NB4 (cell line): ENCODE results near the gene SAC3D1.

Experiments used
- DNase-seq: peaks from one replicate; pipeline ENCODE4 v3.0.0; 2010; ENCODE audit warnings: low read depth
- H3K4me3 ChIP-seq: one replicate; pipeline ENCODE4 v1.5.1; 2011; ENCODE audit warnings: mild to moderate bottlenecking, low read depth, low read length, moderate library complexity
- MYC ChIP-seq: IDR thresholded peaks from 2 replicates; pipeline ENCODE4 v1.6.1; 2011; ENCODE audit warnings: low read depth, low read length
- POLR2A ChIP-seq: IDR thresholded peaks from 2 replicates; pipeline ENCODE4 v1.6.1; 2011; ENCODE audit warnings: mild to moderate bottlenecking; ENCODE audit not compliant: insufficient read length; ENCODE audit errors: extremely low read depth
- TF ChIP-seq, protein P1 (sequence below): IDR thresholded peaks from 2 replicates; pipeline ENCODE4 v1.6.1; 2011; ENCODE audit warnings: low read depth, low read length
- TF ChIP-seq, protein P2 (sequence below): IDR thresholded peaks from one replicate; pipeline ENCODE4 v1.5.1; 2012; ENCODE audit warnings: low read depth, low read length

SAC3D1 gene

DNA sequence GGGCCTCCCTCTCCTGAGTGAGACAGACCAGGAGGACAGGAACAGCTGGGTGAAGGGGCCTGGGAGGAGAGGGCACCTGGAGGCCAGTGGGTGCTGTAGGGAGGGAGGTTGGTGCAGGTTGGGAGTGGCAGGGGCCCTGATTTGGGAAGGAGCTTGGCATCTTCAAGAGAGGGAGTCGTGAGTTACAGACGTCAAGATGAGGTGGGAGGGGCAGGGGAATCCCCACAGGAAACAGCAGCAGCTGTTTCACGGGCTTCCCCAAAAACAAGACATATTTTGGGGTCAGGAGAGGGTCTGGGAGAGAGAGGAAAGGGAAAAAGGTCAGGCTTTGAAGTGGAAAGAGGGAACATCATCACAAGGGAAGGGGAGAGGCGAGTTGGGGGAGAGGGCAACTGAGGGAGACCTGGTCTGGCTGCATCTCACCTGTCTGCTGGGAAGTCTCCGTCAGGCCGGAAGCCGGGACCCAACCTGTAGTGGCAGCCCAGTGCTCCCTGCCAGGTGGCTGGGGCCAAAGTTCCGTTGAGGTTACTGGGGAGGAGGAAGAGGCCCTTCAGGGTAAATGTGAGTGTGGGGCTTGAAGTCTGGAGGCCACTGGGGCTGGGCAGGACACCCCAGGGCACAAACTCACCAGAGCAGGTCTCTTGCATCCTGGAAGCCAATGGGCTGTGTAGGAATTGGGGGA is 13.0 kb downstream of the SAC3D1 start:
- no peak overlapping the region for H3K4me3 ChIP-seq
- TF ChIP-seq POLR2A, result no peak
- TF ChIP-seq, protein P1, sequence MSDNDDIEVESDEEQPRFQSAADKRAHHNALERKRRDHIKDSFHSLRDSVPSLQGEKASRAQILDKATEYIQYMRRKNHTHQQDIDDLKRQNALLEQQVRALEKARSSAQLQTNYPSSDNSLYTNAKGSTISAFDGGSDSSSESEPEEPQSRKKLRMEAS, result no peak
- TF ChIP-seq MYC, result no peak
- TF ChIP-seq, protein P2, sequence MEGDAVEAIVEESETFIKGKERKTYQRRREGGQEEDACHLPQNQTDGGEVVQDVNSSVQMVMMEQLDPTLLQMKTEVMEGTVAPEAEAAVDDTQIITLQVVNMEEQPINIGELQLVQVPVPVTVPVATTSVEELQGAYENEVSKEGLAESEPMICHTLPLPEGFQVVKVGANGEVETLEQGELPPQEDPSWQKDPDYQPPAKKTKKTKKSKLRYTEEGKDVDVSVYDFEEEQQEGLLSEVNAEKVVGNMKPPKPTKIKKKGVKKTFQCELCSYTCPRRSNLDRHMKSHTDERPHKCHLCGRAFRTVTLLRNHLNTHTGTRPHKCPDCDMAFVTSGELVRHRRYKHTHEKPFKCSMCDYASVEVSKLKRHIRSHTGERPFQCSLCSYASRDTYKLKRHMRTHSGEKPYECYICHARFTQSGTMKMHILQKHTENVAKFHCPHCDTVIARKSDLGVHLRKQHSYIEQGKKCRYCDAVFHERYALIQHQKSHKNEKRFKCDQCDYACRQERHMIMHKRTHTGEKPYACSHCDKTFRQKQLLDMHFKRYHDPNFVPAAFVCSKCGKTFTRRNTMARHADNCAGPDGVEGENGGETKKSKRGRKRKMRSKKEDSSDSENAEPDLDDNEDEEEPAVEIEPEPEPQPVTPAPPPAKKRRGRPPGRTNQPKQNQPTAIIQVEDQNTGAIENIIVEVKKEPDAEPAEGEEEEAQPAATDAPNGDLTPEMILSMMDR, result no peak
- DNase-seq, result no peak

DNA sequence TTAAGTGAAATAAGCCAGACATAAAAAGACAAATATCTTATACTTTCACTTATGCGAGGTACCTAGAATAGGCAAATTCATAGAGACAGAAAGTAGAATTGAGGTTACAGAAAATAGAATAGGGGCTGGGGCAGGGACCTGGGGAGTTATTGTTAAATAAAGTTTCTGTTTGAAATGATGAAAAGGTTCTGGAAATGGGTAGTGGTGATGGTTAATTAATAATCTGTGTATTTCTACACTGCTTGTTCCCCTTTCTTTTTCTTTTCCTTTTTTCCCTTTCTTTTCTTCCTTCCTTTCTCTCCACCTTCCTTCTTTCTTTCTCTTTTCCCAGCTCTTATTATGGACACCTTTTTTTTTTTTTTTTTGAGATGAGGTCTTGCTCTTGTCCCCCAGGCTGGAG is 14.5 kb downstream of the SAC3D1 start:
- DNase-seq, result no peak
- TF ChIP-seq, protein P2, result no peak
- TF ChIP-seq, protein P1, result no peak
- no peak for TF ChIP-seq POLR2A
- no peak for TF ChIP-seq MYC
- no peak overlapping the region for H3K4me3 ChIP-seq

DNA sequence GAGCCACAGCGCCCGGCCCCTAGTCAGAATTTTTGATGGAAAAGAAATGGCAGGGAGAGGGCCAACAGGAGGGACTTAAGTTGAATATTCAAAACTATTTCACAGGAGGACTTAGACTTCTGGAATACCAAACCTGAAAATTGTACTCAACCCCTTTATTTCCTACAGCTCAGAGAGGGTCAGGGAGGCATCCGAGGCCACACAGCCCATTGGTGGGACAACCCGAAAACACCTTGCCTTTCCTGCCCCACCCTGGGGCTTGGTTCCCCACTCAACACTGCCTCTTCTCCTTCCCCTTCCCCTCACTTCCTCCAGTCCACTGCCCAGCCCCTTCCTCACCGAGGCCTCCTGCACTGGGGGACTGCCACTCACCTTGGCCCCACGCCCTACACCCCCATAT is 16.0 kb downstream of the SAC3D1 start:
- no peak for DNase-seq
- H3K4me3 ChIP-seq, result no peak overlapping the region
- TF ChIP-seq MYC, result no peak
- TF ChIP-seq, protein P2, result no peak
- no peak for TF ChIP-seq POLR2A
- TF ChIP-seq, protein P1, result no peak

DNA sequence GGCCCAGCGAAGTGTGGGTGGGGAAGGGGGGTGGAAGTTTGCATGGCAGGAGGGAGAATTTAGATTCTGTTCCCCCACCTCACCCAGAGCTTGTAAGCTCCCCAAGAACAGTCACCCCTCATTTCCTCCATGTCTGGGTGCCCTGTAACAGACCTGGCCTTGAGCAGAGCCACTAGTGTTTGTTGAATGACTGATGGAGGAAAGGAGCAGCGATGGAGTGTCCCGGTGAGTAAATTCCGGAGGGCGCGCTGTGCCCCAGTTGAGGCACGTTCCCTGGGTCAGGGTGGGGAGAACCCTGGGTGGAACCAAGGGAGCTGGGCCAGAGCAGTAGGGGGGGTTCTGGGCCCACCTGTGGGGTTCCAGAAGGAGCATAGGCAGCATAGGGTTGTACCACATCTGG is 16.5 kb downstream of the SAC3D1 start:
- TF ChIP-seq POLR2A, result no peak
- TF ChIP-seq, protein P2, result no peak
- TF ChIP-seq MYC, result no peak
- TF ChIP-seq, protein P1, result no peak
- no peak for DNase-seq
- H3K4me3 ChIP-seq, result no peak overlapping the region

DNA sequence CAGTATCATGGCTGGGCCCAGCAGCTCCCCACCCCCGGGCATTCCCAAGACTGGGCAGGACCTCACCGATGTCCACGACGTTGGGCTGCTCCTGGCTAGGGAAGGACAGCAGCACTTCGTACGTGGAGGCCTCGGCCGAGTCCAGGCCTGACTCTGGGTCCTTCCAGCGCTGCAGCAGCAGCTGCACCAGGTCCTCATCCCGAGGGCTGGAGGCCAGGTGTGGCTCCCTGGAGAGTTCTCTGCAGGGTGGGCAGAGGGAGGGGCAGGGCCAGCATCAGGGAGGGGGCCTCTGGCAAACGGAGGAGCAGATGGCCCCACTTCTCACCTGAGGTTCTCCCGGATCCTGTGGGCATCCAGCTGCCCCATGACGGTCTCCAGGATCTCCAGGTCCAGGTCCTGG is 17.0 kb downstream of the SAC3D1 start:
- TF ChIP-seq, protein P2, result no peak
- TF ChIP-seq POLR2A (no peak), MYC (no peak)
- H3K4me3 ChIP-seq, result no peak overlapping the region
- DNase-seq, result no peak
